Measurements from ENCODE around the gene UQCR10. TPM values are rescaled to one million over a fixed set of nuclear protein-coding genes. Genes with fewer than 3 reads are reported as not detected.

The UQCR10 gene
- total and polyA plus RNA-seq, 9 of the 15 experiments (the other 6 are each of a cell fraction or from before 2014, with no cell fraction given) = 128 to 903 (median 163) TPM

DNA sequence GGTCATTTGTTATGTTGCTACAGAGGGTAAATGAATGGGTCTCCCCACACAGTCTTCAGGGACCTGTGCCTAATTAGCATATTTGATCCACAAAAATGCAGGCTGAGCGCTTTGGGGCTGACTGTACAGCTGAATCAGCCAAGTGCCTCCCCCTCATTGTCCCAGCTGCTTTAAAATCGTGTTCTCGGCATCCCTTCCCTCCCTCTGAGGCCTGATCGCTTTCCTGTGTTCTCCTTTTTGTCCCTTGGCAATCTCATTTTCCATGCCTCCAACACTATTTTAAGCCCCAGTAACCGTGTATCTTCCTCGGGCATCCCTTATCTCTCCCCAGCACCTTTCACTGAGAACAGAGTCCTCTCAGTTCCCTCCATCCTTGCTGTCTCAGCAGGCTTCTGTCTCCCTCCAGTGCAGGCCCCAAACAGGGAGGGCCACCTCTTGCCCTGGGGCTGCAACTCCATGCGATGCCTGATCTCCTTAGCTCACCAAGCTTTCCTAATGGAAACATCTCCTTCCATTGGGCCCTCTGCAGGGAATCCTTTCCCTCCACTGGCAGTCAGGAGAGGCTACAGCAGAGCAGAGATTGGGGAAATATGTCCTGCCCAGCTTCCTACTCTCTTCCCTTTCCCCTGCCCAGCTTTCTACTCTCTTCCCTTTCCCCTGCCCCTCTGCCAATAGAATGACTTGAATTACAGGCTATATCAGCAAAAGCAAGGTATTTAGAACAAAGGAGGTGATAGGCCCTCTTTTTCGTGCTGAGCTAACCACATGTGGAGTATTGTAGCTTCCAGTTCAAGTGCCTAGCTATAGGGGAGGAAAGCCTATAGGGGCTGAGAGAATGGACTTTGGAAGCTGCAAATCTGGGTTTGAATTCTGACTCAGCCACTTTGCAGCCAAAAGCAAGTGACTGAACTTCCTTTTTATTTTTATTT is 13.8 kb downstream of the UQCR10 start (continued):
- TF ChIP-seq, protein P1, sequence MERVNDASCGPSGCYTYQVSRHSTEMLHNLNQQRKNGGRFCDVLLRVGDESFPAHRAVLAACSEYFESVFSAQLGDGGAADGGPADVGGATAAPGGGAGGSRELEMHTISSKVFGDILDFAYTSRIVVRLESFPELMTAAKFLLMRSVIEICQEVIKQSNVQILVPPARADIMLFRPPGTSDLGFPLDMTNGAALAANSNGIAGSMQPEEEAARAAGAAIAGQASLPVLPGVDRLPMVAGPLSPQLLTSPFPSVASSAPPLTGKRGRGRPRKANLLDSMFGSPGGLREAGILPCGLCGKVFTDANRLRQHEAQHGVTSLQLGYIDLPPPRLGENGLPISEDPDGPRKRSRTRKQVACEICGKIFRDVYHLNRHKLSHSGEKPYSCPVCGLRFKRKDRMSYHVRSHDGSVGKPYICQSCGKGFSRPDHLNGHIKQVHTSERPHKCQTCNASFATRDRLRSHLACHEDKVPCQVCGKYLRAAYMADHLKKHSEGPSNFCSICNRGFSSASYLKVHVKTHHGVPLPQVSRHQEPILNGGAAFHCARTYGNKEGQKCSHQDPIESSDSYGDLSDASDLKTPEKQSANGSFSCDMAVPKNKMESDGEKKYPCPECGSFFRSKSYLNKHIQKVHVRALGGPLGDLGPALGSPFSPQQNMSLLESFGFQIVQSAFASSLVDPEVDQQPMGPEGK (CRISPR knock-in tag; IDR thresholded peaks at IDR 0.05; ENCODE audit: borderline replicate concordance) = no peak
- TF ChIP-seq RREB1 (CRISPR knock-in tag; IDR thresholded peaks at IDR 0.05) (0 out of 2 replicates have a peak, but pooled peaks have one; percentile 17), ZNF76 (CRISPR knock-in tag; IDR thresholded peaks at IDR 0.05; ENCODE audit: borderline replicate concordance) (no peak), NRF1 (conservative IDR thresholded peaks at IDR 0.05 in 1 of 2, IDR thresholded peaks at IDR 0.05 in 1 of 2) (peak in 1 of 2 experiments; percentile 36; a peak in 1 of 4 replicates), THAP12 (CRISPR knock-in tag; IDR thresholded peaks at IDR 0.05) (no peak)
